ENCODE measurements around the gene CFL1.

DNA sequence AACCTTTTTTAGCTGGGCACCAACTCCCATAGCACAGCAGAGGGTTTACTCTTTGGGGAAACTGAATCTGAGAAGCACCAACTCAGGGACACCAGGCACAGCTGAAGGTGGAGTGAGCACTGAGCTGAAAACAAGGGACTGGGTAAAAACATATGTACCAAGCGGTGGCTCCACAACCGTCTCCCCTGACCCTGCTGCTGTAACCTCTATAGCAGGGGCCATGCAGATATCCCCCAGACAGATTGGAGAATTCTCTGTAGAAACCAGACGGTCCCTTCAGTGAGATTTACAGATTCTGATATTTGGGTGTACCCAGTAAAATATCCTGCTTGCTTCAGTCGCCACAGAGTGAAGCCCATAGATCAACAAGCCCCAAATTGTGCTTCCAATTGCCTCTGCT is 28.5 kb downstream of the CFL1 start:
- TF ChIP-seq, protein P1, sequence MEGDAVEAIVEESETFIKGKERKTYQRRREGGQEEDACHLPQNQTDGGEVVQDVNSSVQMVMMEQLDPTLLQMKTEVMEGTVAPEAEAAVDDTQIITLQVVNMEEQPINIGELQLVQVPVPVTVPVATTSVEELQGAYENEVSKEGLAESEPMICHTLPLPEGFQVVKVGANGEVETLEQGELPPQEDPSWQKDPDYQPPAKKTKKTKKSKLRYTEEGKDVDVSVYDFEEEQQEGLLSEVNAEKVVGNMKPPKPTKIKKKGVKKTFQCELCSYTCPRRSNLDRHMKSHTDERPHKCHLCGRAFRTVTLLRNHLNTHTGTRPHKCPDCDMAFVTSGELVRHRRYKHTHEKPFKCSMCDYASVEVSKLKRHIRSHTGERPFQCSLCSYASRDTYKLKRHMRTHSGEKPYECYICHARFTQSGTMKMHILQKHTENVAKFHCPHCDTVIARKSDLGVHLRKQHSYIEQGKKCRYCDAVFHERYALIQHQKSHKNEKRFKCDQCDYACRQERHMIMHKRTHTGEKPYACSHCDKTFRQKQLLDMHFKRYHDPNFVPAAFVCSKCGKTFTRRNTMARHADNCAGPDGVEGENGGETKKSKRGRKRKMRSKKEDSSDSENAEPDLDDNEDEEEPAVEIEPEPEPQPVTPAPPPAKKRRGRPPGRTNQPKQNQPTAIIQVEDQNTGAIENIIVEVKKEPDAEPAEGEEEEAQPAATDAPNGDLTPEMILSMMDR (IDR thresholded peaks at IDR 0.05) = no peak
- TF ChIP-seq POLR2AphosphoS5 (IDR thresholded peaks at IDR 0.05; ENCODE audit: low read depth, low read length) = no peak
- TF ChIP-seq FOSL2 (IDR thresholded peaks at IDR 0.05; ENCODE audit: borderline replicate concordance, low read depth) = no peak

Measured in SK-N-SH (cell line).